Neutrophil (primary cell): ENCODE measurements around the gene CCDC83.

ENCODE experiments used
- H3K27ac ChIP-seq: fragments of 200-600 bp; sonication (generic); 2 replicates; pipeline ENCODE4 v1.5.1; 2016; ENCODE audit warnings: mild to moderate bottlenecking, moderate library complexity
- H3K27me3 ChIP-seq: fragments of 200-600 bp; sonication (generic); 2 replicates; pipeline ENCODE4 v1.6.0; 2016; ENCODE audit warnings: mild to moderate bottlenecking
- H3K36me3 ChIP-seq: fragments of 200-600 bp; sonication (generic); 2 replicates; pipeline ENCODE4 v1.5.1; 2017
- H3K4me1 ChIP-seq, 2 experiments: fragments of 200-600 bp in 1 of 2; sonication (generic) in 1 of 2; 1 replicate in 1 of 2; 2 replicates in 1 of 2; pipeline versions ENCODE4 v1.5.1 to v1.6.1; 2013 to 2016; ENCODE audit warnings: low read depth in 1 of 2, low read length in 1 of 2, mild to moderate bottlenecking in 1 of 2, moderate library complexity in 1 of 2; ENCODE audit not compliant: control insufficient read depth in 1 of 2, insufficient read depth in 1 of 2
- H3K4me3 ChIP-seq, 2 experiments: fragments of 200-600 bp in 1 of 2; sonication (generic) in 1 of 2; 1 replicate in 1 of 2; 2 replicates in 1 of 2; pipeline ENCODE4 v1.5.1; 2013 to 2016; ENCODE audit warnings: low read depth in 1 of 2, low read length in 1 of 2, mild to moderate bottlenecking in 1 of 2, moderate library complexity in 1 of 2
- H3K9me3 ChIP-seq: fragments of 200-600 bp; sonication (generic); 2 replicates; pipeline ENCODE4 v1.5.1; 2016
- TF ChIP-seq, protein P1 (sequence below): fragments of 200-600 bp; sonication (generic); IDR thresholded peaks from 2 replicates; pipeline ENCODE4 v1.5.1; 2016; ENCODE audit warnings: antibody characterized with exemption

Gene CCDC83

DNA sequence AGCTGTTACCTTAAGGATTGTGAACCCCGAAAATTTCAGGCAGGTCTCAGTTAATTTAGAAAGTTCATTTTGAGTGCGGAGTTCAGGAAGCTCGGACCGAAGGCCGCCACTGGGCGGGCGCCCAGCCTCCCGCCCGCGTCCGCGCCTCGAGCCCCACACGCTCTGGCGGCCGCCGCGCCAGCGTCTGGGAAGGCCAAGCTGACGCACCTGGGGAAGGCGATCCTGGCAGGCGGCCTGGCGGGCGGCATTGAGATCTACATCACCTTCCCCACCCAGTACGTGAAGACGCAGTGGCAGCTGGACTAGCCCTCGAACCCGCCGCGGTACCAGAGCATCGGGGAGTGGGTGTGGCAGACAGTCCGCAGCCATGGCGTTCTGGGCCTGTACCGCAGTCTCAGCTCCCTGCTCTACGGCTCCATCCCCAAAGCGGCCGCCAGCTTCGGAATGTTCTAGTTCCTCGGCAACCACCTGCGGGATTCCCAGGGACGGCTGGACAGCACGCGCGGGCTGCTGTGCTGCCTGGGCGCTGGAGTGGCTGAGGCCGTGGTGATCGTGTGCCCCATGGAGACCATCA lies 79.5 kb downstream of the CCDC83 start:
- TF ChIP-seq, protein P1, sequence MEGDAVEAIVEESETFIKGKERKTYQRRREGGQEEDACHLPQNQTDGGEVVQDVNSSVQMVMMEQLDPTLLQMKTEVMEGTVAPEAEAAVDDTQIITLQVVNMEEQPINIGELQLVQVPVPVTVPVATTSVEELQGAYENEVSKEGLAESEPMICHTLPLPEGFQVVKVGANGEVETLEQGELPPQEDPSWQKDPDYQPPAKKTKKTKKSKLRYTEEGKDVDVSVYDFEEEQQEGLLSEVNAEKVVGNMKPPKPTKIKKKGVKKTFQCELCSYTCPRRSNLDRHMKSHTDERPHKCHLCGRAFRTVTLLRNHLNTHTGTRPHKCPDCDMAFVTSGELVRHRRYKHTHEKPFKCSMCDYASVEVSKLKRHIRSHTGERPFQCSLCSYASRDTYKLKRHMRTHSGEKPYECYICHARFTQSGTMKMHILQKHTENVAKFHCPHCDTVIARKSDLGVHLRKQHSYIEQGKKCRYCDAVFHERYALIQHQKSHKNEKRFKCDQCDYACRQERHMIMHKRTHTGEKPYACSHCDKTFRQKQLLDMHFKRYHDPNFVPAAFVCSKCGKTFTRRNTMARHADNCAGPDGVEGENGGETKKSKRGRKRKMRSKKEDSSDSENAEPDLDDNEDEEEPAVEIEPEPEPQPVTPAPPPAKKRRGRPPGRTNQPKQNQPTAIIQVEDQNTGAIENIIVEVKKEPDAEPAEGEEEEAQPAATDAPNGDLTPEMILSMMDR: no peak
- H3K4me3 ChIP-seq: no peak overlapping the region
- H3K4me1 ChIP-seq: no peaks in the 10 kb centered on the region
- no peak overlapping the region for H3K27ac ChIP-seq
- H3K27me3 ChIP-seq: peaks cover 12% of the 10 kb centered on the region
- H3K36me3 ChIP-seq: no peaks in the 10 kb centered on the region
- H3K9me3 ChIP-seq: no peaks in the 10 kb centered on the region

DNA sequence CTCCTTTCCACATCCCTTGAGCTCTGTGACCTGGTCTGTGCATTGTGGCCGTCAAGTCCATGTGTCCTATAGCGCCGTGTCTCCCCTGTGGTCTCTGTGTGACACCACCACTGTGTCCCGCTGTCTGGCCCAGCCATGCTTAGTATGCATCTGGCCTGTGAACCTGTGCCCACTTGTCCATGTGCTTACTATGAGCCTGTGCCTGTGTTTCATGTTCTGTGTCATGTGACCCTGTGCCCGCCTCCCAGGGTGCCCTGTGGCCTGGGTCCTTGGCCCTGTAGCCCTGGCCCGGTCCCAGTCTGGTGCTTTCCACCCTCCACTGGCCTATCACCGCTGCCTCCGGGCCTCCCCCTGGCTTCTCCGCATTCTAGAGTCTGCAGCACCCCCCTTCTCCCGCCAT lies 80.6 kb downstream of the CCDC83 start:
- Histone ChIP-seq H3K27me3 (peaks cover 12% of the 10 kb centered on the region), H3K4me3 (no peak overlapping the region), H3K36me3 (no peaks in the 10 kb centered on the region), H3K27ac (no peak overlapping the region), H3K4me1 (no peaks in the 10 kb centered on the region), H3K9me3 (no peaks in the 10 kb centered on the region)
- TF ChIP-seq, protein P1: no peak

DNA sequence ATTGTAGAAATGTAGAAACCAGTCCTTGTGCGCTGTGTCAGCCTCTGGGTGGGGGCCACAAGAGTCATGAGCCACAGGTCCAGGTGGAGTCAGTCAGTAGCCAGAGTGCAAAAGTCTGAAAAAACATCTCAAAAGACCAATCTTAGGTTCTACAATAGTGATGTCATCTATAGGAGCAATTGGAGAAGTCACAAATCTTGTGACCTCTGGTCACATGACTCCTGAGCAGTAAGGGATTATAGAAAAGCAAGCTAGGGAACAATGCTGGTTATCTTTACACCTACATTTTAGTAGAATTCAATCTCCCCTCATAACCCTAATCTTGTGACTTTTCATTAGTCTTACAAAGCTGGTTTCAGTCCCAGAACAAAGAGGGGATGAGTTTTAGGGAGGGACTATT lies 82.7 kb downstream of the CCDC83 start:
- Histone ChIP-seq H3K36me3 (no peaks in the 10 kb centered on the region), H3K4me3 (no peak overlapping the region), H3K27ac (no peak overlapping the region), H3K4me1 (no peaks in the 10 kb centered on the region), H3K27me3 (peaks cover 12% of the 10 kb centered on the region), H3K9me3 (no peaks in the 10 kb centered on the region)
- TF ChIP-seq, protein P1: no peak

DNA sequence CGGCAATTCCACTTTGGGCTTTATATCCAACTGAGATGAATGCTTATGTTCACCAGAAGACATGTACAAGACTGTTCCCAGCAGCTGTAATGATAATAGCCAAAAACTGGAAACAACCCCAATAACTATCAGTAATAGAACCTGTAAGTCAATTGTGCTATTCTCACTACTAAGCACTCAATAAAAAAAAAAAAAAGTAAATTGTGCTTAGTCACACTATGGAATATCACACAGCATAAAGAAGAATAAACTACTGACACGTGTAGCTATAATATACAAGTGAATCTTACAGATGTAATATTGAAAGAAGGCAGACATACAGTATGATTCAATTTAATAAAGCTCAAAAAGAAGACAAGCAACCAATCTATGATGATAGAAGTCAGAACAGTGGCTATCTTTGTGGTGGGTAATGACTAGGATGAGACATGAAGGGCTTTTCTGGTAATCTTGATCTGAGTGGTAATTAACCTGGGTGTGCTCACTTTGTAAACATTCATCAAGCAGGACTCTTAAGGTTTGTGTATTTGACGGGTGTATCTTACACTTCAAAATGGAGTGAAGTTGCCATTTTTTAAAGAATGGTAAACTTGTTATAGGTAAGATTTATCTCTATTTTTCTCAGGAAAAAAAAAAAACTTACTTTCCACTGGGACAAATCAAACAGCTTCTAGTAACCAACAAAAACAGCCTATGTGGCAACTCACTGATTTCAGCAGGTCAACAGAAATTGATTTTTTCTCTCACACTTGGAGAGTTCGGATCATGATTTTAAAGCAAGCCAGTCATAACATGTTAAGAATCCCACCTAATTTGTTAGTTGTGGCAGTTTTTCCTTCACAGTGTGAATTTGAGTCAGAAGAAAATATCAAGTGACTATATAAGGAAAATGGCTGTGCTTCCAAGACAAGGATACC lies 84.2 kb downstream of the CCDC83 start:
- TF ChIP-seq, protein P1: no peak
- H3K27me3 ChIP-seq: peaks cover 7% of the 10 kb centered on the region
- no peak overlapping the region for H3K27ac ChIP-seq
- H3K9me3 ChIP-seq: no peaks in the 10 kb centered on the region
- H3K36me3 ChIP-seq: no peaks in the 10 kb centered on the region
- H3K4me3 ChIP-seq: no peak overlapping the region
- H3K4me1 ChIP-seq: no peaks in the 10 kb centered on the region

DNA sequence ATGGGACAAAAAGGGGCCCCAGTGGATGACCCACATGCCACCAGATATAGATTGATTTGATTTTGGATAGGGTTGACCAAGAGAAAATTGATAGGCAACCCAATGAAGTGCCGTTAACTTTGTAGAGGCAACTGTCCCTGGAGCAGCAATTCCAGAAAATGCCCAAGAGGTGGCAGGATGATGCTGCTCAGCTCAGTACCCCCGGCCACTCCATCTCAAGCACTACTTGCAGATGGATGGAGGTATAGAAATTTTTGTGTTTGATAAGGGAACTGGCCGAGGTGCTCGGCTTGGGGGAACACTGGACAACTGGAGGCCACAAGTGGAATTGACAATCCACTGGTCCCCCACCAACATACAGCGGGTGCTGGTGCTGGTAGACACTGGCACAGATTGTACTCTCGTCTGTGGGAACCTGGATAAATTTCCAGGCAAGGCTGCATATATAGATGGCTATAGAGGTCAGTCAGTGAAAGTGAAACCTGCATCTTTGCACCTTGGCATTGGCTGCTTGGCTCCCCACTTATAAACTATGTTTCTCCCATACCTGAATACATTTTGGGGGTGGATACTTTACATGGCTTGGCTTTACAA lies 86.3 kb downstream of the CCDC83 start:
- H3K27me3 ChIP-seq: no peaks in the 10 kb centered on the region
- no peaks in the 10 kb centered on the region for H3K36me3 ChIP-seq
- no peak overlapping the region for H3K4me3 ChIP-seq
- no peak overlapping the region for H3K27ac ChIP-seq
- H3K9me3 ChIP-seq: no peaks in the 10 kb centered on the region
- TF ChIP-seq, protein P1: peak; percentile 35
- H3K4me1 ChIP-seq: peaks cover 8 to 13% of the 10 kb centered on the region in 2 experiments
